Liver (tissue), 9 donors: ENCODE measurements around the gene MICU2. TPM values are rescaled to one million over a fixed set of nuclear protein-coding genes. Genes with fewer than 3 reads are reported as not detected.
A peak's percentile ranks its signal among the peaks of the same experiment; 100 is the strongest.

ENCODE experiments used
- DNase-seq: peaks from one replicate; pipeline ENCODE4 v3.0.0-alpha.2; 2017; ENCODE audit warnings: low spot score
- H3K27ac ChIP-seq, 2 donors: one replicate each; pipeline ENCODE4 v1.7.0; 2013; ENCODE audit warnings: inconsistent platforms in 2 of 2, low read length in 2 of 2, control low read depth in 1 of 2, low read depth in 1 of 2, mild to moderate bottlenecking in 1 of 2
- H3K27me3 ChIP-seq, 4 donors: one replicate each; pipeline versions ENCODE4 v1.6.1 to v1.7.0; 2013; ENCODE audit warnings: low read length in 3 of 4, inconsistent platforms in 1 of 4, mild to moderate bottlenecking in 1 of 4, moderate library complexity in 1 of 4; ENCODE audit not compliant: control insufficient read depth in 4 of 4, insufficient read depth in 4 of 4
- H3K36me3 ChIP-seq, 4 donors: one replicate each; pipeline versions ENCODE4 v1.6.1 to v1.7.0; 2013; ENCODE audit warnings: low read length in 3 of 4, mild to moderate bottlenecking in 3 of 4, low read depth in 1 of 4, moderate library complexity in 1 of 4; ENCODE audit not compliant: control insufficient read depth in 4 of 4, insufficient read depth in 3 of 4
- H3K4me1 ChIP-seq, 4 donors: one replicate each; pipeline versions ENCODE4 v1.6.1 to v1.7.0; 2013; ENCODE audit warnings: low read length in 3 of 4, mild to moderate bottlenecking in 3 of 4, moderate library complexity in 1 of 4; ENCODE audit not compliant: control insufficient read depth in 4 of 4, insufficient read depth in 4 of 4
- H3K4me3 ChIP-seq, 3 donors: one replicate each; pipeline versions ENCODE4 v1.6.1 to v1.7.0; 2013; ENCODE audit warnings: low read length in 3 of 3, control low read depth in 1 of 3, low read depth in 1 of 3, mild to moderate bottlenecking in 1 of 3
- H3K9ac ChIP-seq, 2 donors: one replicate each; pipeline ENCODE4 v1.7.0; 2013; ENCODE audit warnings: low read length in 2 of 2, mild to moderate bottlenecking in 2 of 2, moderate library complexity in 2 of 2, control low read depth in 1 of 2, low read depth in 1 of 2
- H3K9me3 ChIP-seq, 4 donors: one replicate each; pipeline versions ENCODE4 v1.6.1 to v1.7.0; 2013; ENCODE audit warnings: low read length in 3 of 4; ENCODE audit not compliant: control insufficient read depth in 4 of 4
- CTCF ChIP-seq: fragments of 150-350 bp; IDR thresholded peaks from 2 replicates; pipeline ENCODE4 v1.5.1; 2017; ENCODE audit warnings: improper control_type of control experiment, low read depth, low read length; ENCODE audit not compliant: missing input control
- EGR1 ChIP-seq, 2 donors: IDR thresholded peaks; 2 replicates each; pipeline ENCODE4 v1.6.1; 2016 to 2018; ENCODE audit warnings: antibody characterized with exemption in 2 of 2, low read depth in 2 of 2
- FOXA1 ChIP-seq: IDR thresholded peaks from 2 replicates; pipeline ENCODE4 v1.6.1; 2016; ENCODE audit warnings: antibody characterized with exemption
- GABPA ChIP-seq, 2 donors: IDR thresholded peaks in 1 of 2; conservative IDR thresholded peaks in 1 of 2; 2 replicates each; pipeline ENCODE4 v1.6.1; 2016; ENCODE audit warnings: antibody characterized with exemption in 2 of 2, mild to moderate bottlenecking in 1 of 2, moderate library complexity in 1 of 2
- HNF4A ChIP-seq, 2 donors: conservative IDR thresholded peaks; 2 replicates each; pipeline ENCODE4 v1.6.1; 2016; ENCODE audit warnings: antibody characterized with exemption in 2 of 2, mild to moderate bottlenecking in 2 of 2
- HNF4G ChIP-seq: IDR thresholded peaks from 2 replicates; pipeline ENCODE4 v1.6.1; 2016; ENCODE audit warnings: antibody characterized with exemption
- RAD21 ChIP-seq, 2 donors: IDR thresholded peaks; 2 replicates each; pipeline ENCODE4 v1.6.1; 2016; ENCODE audit warnings: antibody characterized with exemption in 2 of 2, mild to moderate bottlenecking in 2 of 2
- REST ChIP-seq: IDR thresholded peaks from 2 replicates; pipeline ENCODE4 v1.6.1; 2016; ENCODE audit warnings: antibody characterized with exemption, mild to moderate bottlenecking
- RXRA ChIP-seq, 2 donors: IDR thresholded peaks; 2 replicates each; pipeline ENCODE4 v1.6.1; 2017 to 2018; ENCODE audit warnings: antibody characterized with exemption in 2 of 2, mild to moderate bottlenecking in 1 of 2
- SP1 ChIP-seq: IDR thresholded peaks from 2 replicates; pipeline ENCODE4 v1.6.1; 2018; ENCODE audit warnings: antibody characterized with exemption, mild to moderate bottlenecking
- TAF1 ChIP-seq: conservative IDR thresholded peaks from 2 replicates; pipeline ENCODE4 v1.6.1; 2016; ENCODE audit warnings: antibody characterized with exemption, mild to moderate bottlenecking
- ZBTB33 ChIP-seq: IDR thresholded peaks from 2 replicates; pipeline ENCODE4 v1.6.1; 2016; ENCODE audit warnings: antibody characterized with exemption
- whole genome bisulfite sequencing: extraction: QIAGEN DNeasy Blood & Tissue Kit; methylation state at CpG from one replicate; pipeline ENCODE4 v1.1.7; 2013; 5-methylcytosine and 5-hydroxymethylcytosine counted together
- polyA plus RNA-seq, 2 donors: library from polyadenylated mRNA; stranded (reverse) in 1 of 2; unstranded in 1 of 2; fragments of 200-250 nt in 1 of 2; fragments of >200 nt in 1 of 2; fragmentation: Nextera tagmentation in 1 of 2; extraction: Ambion mirVana in 1 of 2; gene quantifications; one replicate each; pipeline versions ENCODE4 v1.2.1 to v1.2.3, GENCODE V29; 2013 to 2015
- total RNA-seq, 2 donors: library from RNA; depleted of rRNA; stranded (reverse); fragments of >200 nt; gene quantifications; one replicate each; pipeline ENCODE4 v1.2.3, GENCODE V29; 2014
- donor health status: healthy.
- donor health status: healthy.
- donor health status: healthy.
- donor health status: healthy.
- donor health status: healthy.

MICU2 gene
- total and polyA plus RNA-seq, 4 donors, result 19.4 to 42.9 (median 24.8) TPM

GRCh38 chr13:21458451-21458812 lies 145.5 kb downstream of the MICU2 start:
- peak overlapping the region; percentile 96 to 100 (median 98) for H3K4me3 ChIP-seq
- H3K9me3 ChIP-seq, result no peaks in the 10 kb centered on the region
- no peaks in the 10 kb centered on the region for H3K36me3 ChIP-seq
- no peak for TF ChIP-seq RXRA (IDR thresholded peaks at IDR 0.05)
- TF ChIP-seq REST, result no peak
- TF ChIP-seq GABPA (IDR thresholded peaks at IDR 0.05 in 1 of 2, conservative IDR thresholded peaks at IDR 0.05 in 1 of 2), result no peak
- TF ChIP-seq TAF1, result no peak
- H3K9ac ChIP-seq, result peak overlapping the region; percentile 80 to 93
- peak overlapping the region; percentile 89 to 94 for H3K27ac ChIP-seq
- DNase-seq, result peak; percentile 57
- WGBS, result under 1% methylated on average over 16 of the region's 16 CpGs
- H3K4me1 ChIP-seq, result peaks cover 6 to 22% (median 9%) of the 10 kb centered on the region in 4 donors
- no peaks in the 10 kb centered on the region for H3K27me3 ChIP-seq

GRCh38 chr13:21453387-21454081 lies 150.4 kb downstream of the MICU2 start:
- no peak overlapping the region for H3K9ac ChIP-seq
- peaks cover 7 to 22% (median 9%) of the 10 kb centered on the region in 4 donors for H3K4me1 ChIP-seq
- H3K4me3 ChIP-seq, result no peak overlapping the region
- H3K9me3 ChIP-seq, result no peaks in the 10 kb centered on the region
- H3K27me3 ChIP-seq, result no peaks in the 10 kb centered on the region
- peak; percentile 23 to 34 for TF ChIP-seq HNF4A (conservative IDR thresholded peaks at IDR 0.05)
- TF ChIP-seq ZBTB33, result no peak
- 57% methylated on average over 6 of the region's 6 CpGs for WGBS
- H3K27ac ChIP-seq, result no peak overlapping the region
- no peaks in the 10 kb centered on the region for H3K36me3 ChIP-seq
- DNase-seq, result no peak

- H3K36me3 ChIP-seq, result no peaks in the 10 kb centered on the region
- no peaks in the 10 kb centered on the region for H3K9me3 ChIP-seq
- H3K27ac ChIP-seq, result no peak overlapping the region
- no peaks in the 10 kb centered on the region for H3K27me3 ChIP-seq
- H3K4me3 ChIP-seq, result no peak overlapping the region
- TF ChIP-seq FOXA1, result no peak
- TF ChIP-seq TAF1, result no peak
- TF ChIP-seq GABPA (IDR thresholded peaks at IDR 0.05 in 1 of 2, conservative IDR thresholded peaks at IDR 0.05 in 1 of 2), result no peak
- TF ChIP-seq SP1, result no peak
- TF ChIP-seq EGR1 (IDR thresholded peaks at IDR 0.05; ENCODE audit: low read depth in 2 of 2), result no peak
- no peak for TF ChIP-seq CTCF
- no peak for TF ChIP-seq RAD21 (IDR thresholded peaks at IDR 0.05)
- no peak for TF ChIP-seq REST
- TF ChIP-seq HNF4G, result no peak
- no peak for DNase-seq
- WGBS, result 81% methylated on average over 3 of the region's 3 CpGs
- H3K9ac ChIP-seq, result no peak overlapping the region
- H3K4me1 ChIP-seq, result peaks cover 0 to 8% (median 1%) of the 10 kb centered on the region in 4 donors
Observed at GRCh38 chr13:21450936-21451335, 153.0 kb downstream of the MICU2 start.
